Stimulated activated CD4-positive, alpha-beta T cell treated with anti-CD3 and anti-CD28 coated beads, TNF-alpha, amount 100 ng/mL, for 24 hours (primary cell): ENCODE results near the gene EDDM13.
"Not testable (repeated sequence)": the region's sequence is repeated elsewhere in the genome, so short reads cannot be mapped to it uniquely, and the experiment has no call there.

Source experiments
- DNase-seq, 3 experiments: peaks; one replicate each; pipeline ENCODE4 v3.0.0-alpha.2; 2020; ENCODE audit warnings: low read depth in 3 of 3

EDDM13 gene

DNA sequence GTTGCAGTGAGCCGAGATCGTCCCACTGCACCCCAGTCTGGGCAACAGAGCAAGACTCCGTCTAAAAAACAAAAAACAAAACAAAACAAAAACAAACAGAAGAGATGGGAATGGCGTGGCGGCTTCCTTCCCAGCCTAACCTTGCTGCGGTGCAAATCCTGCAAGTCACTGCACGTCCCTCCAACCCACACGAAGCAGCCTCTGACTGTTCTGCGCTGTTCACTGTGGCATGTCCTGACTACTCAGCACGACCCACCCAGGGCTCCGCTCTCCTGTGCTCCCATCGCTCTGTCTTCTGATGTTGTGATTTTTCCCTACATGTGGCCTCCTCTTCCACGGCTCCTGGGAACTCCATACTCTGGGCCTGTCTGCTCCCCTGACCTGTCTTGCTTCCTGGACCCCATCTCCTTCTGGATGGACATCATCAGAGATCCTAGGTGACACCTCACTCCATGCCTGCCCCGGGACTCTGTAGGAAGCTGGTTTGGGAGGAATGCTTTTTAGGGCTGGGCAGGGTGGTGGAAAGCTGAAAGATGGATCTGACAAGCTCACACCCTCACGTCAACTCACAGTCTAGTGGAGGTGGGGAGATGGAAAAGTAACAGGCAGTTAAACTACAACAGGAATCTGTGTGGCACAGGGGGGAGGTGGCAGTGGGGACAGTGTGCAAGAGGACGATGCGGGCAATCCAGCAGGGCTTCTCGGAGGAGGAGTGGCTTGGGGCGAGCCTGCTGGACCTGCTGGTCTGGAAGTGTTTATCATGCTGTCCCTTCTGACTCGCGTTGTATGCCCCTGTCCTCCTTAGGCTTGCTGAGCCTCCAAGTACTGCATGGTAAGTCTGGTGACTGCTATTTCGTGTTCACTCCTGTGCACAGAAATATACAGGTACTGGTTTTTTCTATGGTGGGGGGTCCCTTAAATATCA is 23.2 kb downstream of the EDDM13 start:
- DNase-seq: no peak

DNA sequence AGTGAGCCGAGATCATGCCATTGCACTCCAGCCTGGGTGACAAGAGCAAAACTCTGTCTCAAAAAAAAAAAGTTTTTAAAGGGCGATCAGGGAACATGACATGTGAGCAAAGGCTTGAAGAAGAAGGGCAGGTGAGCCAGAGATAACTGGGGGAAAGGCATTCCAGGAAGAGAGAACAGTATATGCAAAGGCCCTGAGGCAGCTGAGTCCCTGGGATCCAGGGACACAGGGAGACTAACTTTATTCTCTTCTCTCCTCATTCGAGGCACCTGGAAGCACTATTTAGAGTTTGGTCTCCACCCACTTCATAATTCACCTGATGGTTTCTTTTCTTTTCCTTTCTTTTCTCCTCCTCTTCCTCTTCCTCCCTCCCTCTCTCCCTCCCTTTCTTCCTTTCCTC is 24.5 kb downstream of the EDDM13 start:
- no peak for DNase-seq

DNA sequence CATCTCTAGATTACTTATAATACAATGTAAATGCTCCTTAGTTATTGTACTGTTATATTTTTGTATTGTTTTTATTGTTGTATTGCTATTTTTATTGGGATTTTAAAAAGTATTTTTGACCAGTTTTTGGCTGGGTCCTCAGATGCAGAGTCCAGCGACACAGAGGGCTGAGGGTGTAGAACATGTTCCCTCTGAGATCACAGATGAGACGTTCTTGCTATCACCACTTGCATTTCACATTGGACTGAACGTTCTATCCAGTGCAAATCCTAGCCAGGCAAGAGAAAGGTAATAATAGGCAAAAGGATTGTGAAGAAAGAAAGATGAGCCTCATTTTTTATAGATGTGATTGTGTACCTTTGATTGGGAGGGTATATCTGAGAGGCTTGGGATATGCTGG is 27.1 kb downstream of the EDDM13 start:
- DNase-seq: no peak

DNA sequence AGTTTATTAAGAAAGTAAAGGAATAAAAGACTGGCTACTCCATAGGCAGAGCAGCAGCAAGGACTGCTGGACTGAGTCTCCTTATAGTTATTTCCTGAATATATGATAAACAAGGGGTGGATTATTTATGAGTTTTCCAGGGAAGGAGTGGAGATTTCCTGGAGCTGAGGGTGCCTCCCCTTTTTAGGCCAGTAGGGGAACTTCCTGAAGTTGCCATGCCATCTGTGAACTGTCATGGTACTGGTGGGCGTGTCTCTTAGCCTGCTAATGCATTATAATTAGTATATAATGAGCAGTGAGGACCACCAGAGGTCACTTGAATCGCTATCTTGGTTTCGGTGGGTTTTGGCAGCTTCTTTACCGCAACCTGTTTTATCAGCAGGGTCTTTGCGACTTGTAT is 28.6 kb downstream of the EDDM13 start:
- no peak for DNase-seq

DNA sequence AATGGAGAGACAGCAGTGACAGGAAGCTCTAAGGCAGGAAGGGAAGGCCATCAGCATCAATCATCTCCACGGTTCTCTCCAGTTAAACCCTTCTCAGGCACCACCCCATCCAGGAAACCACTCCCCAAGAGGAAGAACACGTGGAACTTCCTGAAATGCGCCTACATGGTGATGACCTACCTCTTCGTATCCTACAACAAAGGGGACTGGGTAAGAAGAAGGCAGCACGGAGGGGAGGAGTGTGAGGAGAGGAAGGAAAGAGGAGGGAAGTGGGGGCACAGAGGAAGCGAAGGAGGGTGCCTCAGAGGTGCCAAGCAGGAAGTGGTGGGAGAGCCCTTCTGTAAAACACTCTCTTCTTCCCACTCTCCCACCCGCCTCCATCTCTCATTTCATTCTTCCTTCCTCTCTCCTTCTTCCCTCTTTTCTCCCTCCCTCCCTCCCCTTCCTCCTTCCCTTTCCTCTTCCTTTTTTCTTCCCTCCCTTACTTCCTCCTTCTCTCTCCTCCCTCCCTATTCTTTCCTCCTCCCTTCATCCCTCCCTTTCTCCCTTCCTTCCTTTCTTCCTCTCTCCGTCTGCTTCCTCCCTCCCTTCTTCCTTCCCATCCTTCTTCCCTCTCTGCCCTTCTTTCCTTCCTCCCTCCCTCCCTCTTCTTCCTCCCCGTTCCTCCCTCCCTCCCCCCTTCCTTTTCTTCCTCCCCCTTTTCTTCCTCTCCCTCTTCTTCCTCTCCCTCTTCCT is 29.5 kb downstream of the EDDM13 start:
- DNase-seq: no peak

DNA sequence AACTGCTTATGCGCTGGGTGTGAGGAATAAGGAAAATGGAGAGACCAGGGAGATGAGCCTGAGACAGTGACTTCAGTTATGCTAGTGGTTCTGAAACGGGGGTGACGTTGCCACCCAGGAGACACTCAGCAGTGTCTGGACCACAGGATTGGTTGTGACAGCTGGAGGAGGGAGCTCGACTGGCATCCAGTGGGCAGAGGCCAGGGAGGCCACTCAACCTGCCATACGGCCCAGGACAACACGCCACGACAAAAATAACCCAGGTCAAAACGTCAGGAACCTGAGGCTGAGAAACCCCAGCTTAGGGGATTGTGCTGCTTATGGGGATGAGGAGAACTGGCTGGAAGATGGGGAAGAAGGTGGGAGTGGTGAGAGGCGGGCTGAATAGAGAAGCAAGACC is 31.7 kb downstream of the EDDM13 start:
- DNase-seq: no peak

DNA sequence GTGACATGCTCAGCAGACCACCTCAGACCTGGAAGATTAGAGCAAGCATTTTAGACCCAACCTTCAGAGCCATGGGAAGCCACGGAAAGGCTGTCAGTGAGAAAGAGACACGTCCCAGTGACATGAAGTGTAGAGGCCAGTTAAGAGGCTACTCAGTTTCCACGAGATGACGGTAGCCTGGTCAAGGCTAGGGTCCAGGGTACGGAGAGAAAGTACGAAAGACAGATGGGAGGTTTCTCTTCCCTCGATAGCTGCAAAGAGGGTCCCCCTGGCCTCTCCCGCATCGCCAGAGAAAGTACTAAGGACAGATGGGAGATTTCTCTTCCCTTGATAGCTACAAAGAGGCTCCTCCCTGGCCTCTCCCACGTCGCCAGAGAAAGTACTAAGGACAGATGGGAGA is 33.5 kb downstream of the EDDM13 start:
- no peak for DNase-seq

DNA sequence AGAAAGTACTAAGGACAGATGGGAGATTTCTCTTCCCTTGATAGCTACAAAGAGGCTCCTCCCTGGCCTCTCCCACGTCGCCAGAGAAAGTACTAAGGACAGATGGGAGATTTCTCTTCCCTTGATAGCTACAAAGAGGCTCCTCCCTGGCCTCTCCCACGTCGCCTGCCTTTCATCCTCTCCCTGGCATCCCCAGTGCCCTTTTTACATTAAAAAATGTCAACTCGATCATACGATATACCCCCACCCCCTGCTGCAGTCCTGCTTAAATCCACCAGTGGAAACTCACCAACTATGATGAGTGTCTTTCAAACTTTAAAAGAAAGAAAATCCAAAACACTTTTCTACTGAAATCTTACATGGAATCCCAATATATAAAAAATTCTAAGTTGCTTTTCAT is 34.5 kb downstream of the EDDM13 start:
- not testable (repeated sequence) for DNase-seq

DNA sequence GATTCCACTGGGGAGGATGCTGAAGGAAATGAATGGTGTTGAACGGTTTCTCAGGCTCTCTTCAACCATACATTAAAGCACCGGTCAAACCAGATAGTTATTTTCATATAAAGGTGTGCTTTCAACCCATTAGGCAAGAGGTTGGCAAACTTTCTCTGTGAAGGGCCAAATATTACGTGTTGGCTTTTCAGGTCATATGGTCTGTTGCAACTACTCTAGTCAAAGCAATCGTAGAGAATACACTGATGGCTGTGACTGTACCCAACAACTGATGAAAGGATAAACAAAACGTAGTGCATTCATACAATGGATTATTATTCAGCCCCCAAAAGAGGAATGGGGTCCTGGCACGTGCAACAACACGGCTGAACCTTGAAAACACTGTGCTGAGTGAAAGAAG is 36.2 kb downstream of the EDDM13 start:
- no peak for DNase-seq

DNA sequence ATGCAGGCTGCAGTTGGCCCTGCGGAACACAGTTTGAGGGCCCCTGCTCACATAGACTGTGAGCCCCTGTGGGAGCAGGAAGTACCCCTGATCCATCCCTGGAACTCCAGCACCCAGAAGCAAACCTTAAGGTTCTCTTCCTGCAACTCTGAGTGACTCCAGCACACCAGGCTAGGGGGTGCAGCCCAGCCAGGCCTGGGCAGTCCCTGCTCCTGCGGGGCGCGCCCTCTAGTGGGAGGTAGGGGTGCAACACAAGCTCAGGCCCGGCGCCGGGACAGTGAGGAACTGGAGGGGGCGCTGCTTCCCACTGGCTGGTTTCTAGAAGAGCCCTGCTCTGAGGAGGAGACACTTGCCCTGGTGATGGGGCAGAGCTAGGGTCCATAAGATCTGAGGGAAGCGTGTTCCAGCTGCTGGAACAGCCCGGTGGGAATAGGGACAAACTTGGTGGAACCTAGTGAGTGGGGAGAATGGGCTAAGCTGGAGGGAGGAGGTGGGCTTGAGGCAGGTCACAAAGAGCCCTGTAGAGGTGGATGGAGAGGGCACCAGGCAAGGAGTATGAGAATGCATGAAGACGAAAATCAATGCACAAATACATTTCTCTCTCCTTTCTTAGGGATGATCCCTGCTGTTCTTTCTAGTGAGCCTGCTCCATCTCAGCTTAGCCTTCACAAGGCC is 37.1 kb downstream of the EDDM13 start:
- DNase-seq: peak; percentile 17 to 50 (median 36)

DNA sequence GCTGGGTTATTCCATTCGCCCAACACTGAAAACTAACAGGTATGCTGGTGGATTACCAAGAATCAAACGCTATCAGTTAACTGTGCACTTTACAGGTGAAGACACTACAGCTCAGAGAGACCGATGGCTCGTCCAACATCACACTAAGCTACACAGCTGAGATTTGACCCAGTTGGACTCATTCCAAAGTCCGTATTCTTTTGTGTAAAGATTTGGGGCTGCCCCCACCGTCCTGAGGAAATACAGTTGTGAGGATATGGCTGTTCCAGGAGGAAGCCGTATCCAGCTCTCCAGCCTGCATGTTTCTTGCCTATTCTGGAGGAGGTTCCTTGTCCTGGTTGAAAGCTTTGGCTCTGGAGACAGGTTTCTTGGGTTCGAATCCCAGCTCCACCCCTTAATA is 37.9 kb downstream of the EDDM13 start:
- no peak for DNase-seq

DNA sequence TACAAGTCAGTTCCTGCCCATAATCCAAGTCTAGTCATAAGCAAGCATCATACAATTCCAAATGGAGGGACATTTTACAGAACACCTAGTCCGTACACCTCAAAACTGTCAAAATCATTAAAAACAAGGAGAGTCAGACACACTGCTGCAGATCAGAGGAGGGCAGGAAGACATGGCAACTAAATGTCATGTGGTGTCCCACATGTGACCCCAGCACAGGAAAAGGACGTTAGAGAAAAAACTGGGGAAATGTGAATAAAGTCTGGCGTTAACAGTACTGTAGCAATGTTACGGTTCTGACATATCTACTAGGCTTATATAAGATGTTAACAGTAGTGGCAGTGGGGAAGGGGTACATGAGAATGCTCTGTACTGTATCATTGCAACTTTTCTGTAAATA is 39.8 kb downstream of the EDDM13 start:
- no peak for DNase-seq

DNA sequence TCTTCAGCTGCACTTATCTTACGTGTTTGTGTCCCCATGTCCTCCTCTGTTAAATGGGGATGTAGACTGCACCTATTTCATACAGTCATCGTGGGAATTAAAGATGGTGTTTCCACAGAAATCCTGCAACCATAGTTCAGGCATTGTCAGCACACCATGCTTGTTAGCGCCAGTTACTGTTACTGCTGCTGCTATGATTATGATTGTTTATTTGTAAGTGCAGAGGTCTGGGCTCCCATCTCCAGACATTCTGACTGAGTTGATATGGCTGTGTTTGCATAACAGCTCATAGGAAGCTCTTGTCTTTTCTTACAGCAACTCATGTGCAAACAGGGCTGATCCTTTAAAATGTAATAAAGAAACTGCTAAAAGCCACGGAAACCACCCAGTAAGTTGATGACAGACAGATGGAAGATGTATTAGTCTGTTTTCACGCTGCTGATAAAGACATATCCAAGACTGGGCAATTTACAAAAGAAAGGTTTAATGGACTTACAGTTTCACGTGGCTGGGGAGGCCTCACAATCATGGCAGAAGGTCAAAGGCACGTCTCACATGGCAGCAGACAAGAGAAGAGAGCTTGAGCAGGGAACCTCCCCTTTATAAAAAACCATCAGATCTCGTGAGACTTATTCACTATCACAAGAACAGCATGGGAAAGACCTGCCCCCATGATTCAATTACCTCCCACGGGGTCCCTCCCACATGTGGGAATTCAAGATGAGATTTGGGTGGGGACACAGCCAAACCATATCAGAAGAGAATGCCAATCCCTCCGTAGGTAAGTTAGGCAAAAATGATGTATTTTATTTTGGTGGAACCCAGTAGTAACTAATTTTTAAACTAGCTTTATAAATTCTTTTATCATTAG is 40.5 kb downstream of the EDDM13 start:
- DNase-seq: no peak

DNA sequence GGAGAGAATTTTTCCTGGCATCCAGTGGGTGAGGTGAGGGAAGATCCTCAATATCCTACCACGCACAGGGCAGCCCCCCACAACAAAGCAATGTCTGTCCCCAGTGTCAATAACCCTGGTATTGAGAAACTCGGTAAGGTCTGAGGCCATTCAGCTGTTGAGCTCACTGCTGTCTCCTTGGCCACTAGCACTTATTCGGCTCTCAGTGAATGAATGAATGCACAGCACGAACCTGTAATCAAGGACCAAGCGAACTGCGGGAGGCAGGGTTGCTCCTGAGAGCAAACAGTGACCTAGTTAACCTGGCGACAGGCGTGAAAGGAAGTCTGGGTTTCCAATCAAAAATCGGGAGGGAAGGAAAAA is 41.5 kb downstream of the EDDM13 start:
- DNase-seq: no peak

DNA sequence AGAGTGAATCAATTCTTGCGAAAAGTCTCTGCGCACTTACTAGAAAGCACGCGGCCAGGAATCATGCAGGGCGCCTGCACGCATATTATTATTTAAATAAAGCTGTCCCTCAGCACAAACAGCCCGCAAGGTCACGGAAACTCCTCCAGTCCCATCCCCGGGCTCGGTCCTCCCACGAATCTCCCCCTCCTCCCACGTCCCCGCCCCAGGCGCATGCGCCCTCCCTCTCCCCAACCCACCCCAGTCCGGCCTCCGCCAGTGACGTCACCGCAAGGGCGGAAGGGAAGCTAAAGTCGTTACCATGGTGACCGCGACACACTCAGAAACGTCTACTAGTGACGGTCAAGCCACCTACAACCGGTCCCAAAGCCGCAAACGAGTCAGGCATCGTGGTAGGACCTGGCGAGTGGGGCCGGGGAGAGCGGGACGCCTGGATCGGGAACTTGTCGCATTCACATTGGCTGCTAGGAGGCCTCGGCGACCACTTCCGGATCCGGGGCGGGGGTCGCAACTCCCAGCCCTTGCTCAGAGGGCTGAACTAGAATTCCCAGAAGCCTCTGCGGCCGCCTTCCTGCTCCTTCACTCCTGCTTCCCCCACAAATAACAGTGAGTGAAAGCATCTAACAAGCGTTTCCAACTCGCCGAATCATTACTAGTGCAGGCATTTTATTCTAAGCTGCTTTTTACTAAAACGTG is 42.0 kb downstream of the EDDM13 start, which contains the start of gene ZSCAN5A:
TSS of gene ZSCAN5A (minus strand) at position 459 of the 696 bp plus-strand sequence. CDS start 89,793 bp downstream, outside the sequence.
- DNase-seq: peak; percentile 95 to 97 (median 96)

DNA sequence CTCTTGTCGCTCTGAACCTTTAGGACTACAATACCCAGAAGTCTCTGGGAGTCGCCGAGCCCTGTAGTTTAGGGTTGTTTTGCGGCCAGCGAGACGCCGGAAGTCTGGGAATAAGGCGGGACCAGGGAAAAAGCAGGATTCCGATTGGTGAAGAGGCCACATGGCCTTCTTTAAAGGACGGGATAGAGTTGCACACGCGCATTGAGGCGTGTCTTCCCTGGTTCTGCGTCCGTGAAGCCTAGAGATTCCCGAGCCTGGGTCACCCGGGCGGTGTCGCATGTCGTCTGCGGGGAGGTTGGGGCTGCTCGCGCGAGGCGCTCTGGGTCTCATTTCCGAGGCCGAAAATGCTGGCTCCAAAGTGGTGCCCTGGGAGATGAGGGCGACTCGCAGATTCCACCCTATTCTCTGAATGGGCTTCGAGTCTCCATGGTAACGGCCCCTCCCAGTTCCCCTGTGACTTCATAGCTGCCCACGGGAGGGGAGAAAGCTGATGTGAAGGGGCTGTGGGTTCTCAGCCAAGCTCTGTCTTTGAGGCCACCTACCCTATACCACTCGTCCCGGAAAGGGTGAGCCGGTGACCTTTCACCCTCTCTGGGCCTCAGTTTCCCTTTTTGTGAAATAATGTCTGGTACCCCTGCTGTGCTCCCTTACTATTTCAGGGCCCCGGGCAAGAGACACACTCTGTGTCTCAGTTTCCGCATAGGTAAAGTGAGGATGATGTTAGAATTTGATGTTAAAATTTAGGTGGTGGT is 42.7 kb downstream of the EDDM13 start:
- peak; percentile 82 to 89 (median 87) for DNase-seq

DNA sequence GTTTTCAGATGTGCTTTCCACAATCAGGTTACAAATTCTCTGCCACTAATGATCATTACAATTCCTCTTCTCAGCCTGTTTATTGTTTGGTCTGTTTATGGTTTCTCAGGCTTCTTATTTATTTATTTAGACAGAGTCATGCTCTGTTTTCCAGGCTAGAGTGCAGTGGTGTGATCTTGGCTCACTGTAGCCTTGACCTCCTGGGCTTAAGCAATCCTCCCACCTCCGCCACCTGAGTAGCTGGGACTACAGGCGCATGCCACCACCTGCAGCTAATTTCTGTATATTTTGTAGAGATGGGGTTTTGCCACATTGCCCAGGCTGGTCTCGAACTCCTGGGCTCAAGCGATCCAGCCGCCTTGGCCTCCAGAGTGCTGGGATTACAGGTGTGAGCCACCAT is 44.2 kb downstream of the EDDM13 start:
- no peak for DNase-seq

DNA sequence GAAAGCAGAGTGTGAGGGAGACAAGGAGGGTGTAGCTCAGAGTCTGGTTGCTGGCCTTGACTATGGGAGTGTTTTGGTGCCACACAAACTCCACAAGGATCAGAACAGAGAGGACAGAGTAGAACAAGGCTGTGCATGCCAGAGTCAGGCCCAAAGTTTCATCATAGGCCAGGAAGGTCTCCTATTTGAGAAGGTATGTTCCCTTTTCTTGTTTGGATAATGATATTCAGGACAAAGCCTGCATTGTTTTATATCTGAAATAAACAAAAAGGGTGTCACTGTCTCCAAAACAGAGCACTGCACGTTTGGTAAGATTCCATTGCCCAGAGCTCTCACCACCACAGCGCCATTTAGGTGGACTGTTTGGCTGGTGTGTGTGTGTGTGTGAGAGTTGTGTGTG is 45.2 kb downstream of the EDDM13 start:
- no peak for DNase-seq

DNA sequence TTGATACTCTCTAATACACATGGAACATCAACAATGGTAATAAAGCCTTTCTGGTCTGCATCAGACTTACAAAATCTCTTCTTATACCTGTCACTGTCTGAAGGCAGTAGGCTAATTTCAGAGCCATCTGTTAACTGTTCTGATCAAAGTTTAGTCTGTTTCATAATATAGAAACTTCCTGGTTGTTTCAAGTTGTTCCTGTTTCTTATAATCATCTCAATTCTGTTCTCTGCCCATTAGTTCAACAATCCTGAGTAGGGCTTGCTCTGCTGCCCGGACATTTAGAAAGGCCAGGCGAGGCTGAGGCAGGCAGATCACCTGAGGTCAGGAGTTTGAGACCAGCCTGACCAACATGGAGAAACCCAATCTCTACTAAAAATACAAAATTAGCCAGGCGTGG is 47.4 kb downstream of the EDDM13 start:
- DNase-seq: no peak
